Measurements from ENCODE around the gene PMFBP1.
A peak's percentile ranks its signal among the peaks of the same experiment; 100 is the strongest.

PMFBP1 gene

DNA sequence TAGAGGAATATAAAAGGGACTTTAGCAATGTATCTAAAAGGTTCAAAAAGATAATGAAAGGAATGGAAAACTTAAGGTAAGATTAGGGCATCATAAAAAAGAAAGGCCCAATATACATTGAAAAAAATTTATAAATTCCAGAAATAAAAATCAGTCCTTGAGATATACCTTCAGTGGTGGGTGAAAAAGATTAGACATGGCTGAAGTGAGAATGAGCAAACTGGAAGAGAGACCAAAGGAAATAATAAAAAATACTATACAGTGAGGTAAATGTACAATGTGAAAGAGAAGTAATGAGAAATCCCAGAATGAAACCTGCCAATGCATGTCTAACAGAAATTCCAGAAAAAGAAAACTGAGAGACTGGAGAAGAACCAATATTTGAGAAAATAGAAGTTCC is 42.9 kb upstream of the PMFBP1 start:
- DNase-seq (ENCODE audit: extremely low spot score), result no peak
- ChIA-PET POLR2A (no interaction called here), CTCF (no interaction called here)
- TF ChIP-seq, protein P1, sequence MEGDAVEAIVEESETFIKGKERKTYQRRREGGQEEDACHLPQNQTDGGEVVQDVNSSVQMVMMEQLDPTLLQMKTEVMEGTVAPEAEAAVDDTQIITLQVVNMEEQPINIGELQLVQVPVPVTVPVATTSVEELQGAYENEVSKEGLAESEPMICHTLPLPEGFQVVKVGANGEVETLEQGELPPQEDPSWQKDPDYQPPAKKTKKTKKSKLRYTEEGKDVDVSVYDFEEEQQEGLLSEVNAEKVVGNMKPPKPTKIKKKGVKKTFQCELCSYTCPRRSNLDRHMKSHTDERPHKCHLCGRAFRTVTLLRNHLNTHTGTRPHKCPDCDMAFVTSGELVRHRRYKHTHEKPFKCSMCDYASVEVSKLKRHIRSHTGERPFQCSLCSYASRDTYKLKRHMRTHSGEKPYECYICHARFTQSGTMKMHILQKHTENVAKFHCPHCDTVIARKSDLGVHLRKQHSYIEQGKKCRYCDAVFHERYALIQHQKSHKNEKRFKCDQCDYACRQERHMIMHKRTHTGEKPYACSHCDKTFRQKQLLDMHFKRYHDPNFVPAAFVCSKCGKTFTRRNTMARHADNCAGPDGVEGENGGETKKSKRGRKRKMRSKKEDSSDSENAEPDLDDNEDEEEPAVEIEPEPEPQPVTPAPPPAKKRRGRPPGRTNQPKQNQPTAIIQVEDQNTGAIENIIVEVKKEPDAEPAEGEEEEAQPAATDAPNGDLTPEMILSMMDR (IDR thresholded peaks at IDR 0.05; ENCODE audit: control extremely low read depth, extremely low read depth, low read depth, missing control alignments), result no peak

DNA sequence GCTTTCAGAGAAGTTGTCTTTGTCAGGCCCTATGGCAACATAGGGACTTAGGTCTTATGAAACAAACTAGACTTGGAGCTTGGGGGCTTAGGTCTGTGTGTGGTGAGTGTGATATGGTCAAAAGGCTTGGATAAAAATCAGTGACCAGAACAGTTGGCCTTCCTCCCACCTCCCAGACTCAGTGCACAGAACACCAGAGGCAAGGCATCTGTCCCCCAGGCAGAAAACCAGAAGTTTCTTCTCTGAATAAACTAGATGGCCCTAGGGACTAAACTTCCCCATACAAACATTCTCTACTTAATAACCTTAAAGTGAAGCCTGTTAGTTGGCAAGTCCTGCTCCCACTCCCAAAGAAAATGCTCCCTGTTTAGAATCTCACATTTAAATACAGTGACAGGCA is 39.2 kb upstream of the PMFBP1 start:
- no peak for DNase-seq (ENCODE audit: extremely low spot score)
- TF ChIP-seq, protein P1 (IDR thresholded peaks at IDR 0.05; ENCODE audit: control extremely low read depth, extremely low read depth, low read depth, missing control alignments), result no peak
- CTCF ChIA-PET, result interaction anchor here (1.0 to 1.3 kb wide), 3 partner anchors 8 to 31 kb away, joined by 3 to 6 read pairs (median 3); no protein-coding TSS in a partner anchor
- POLR2A ChIA-PET, result no interaction called here

DNA sequence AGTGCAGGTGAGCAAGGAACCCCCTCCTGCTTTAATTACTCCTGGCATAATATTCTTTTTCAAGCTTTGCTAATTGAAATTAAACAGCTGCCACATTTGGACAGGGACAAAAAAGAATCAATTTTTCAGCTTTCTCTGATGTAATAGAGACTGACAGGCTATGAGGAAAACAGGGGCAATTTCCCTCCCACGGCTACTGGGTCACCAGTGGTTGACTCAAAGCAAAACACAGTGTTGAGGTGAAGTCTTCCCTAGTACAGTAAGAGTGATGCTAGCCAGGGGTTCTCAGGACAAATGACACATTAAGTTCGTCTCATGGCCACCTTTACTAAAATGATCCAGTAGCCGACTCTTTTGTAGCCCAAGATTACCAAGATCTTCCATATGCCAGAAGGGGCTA is 38.6 kb upstream of the PMFBP1 start:
- DNase-seq (ENCODE audit: extremely low spot score), result no peak
- TF ChIP-seq, protein P1 (IDR thresholded peaks at IDR 0.05; ENCODE audit: control extremely low read depth, extremely low read depth, low read depth, missing control alignments), result no peak
- POLR2A ChIA-PET, result no interaction called here
- CTCF ChIA-PET, result interaction anchor here (1.0 kb wide), 2 partner anchors 31 to 60 kb away, joined by 3 read pairs; no protein-coding TSS in a partner anchor

DNA sequence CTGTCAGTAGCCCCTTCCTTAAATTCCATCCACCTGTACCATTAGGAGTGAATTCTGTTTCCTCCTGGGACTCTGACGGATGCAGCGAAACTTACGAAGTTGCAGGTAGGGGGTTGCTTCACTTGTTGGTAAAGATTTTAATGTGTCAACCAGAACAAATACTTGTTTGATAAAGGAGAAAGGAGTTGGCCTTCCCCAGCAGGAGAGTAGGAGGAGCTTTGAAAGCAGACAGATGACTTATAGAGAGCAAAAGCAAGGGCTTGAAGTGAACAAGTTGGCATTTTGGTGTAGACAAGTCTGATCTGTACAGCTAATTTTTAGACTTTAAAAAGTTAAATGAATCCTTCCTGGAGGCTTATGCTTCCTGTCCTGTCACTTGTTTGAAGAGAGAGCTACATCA is 38.1 kb upstream of the PMFBP1 start:
- POLR2A ChIA-PET, result no interaction called here
- TF ChIP-seq, protein P1 (IDR thresholded peaks at IDR 0.05; ENCODE audit: control extremely low read depth, extremely low read depth, low read depth, missing control alignments), result no peak
- no peak for DNase-seq (ENCODE audit: extremely low spot score)
- CTCF ChIA-PET, result interaction anchor here (1.0 kb wide), 1 partner anchor 59 kb away, joined by 3 read pairs; no protein-coding TSS in a partner anchor

DNA sequence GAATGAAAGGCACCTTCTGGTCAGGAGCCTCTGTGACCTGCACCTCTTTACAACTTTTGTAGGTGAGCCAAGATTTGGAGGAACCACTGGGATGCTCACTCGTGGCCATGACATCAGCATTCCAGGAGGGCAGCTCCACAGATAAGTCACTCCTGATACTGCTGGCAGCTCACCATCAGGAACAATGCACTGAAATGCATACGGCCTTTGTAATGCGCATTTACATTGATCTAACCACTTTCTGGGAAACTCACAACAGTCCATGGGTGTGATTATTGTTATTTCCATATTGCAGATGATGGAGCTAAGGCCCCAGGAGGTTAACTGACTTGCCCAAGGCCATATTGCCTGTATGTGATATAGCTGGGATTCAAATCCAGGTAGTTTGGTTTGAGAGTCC is 34.3 kb upstream of the PMFBP1 start:
- TF ChIP-seq, protein P1 (IDR thresholded peaks at IDR 0.05; ENCODE audit: control extremely low read depth, extremely low read depth, low read depth, missing control alignments), result no peak
- ChIA-PET CTCF (interaction anchor here (1.1 kb wide), 2 partner anchors 15 to 627 kb away, joined by 4 to 5 read pairs; no protein-coding TSS in a partner anchor), POLR2A (no interaction called here)
- no peak for DNase-seq (ENCODE audit: extremely low spot score)

DNA sequence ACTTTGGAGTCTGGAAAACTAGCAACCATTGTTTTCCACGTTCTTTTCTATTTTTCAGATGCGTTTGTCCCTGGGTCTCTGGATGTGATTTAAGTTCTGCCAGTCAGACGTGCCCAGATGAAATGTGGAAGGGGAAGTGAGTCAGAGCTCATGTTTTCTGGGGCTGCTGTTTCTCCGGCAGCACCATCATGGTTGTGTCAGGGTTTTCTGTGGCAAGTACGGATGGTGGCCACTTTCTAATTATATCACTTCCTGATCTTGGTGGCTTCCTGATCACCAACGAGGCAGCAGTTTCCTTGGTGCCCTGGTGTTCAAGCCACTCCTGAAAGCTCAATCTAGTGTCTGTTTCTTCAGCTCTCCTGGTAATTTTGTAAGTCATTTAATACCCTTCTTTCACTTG is 31.4 kb upstream of the PMFBP1 start:
- POLR2A ChIA-PET, result no interaction called here
- CTCF ChIA-PET, result interaction anchor here (1.4 kb wide), 1 partner anchor 8 kb away, joined by 6 read pairs; no protein-coding TSS in a partner anchor
- DNase-seq (ENCODE audit: extremely low spot score), result peak; percentile 32
- TF ChIP-seq, protein P1 (IDR thresholded peaks at IDR 0.05; ENCODE audit: control extremely low read depth, extremely low read depth, low read depth, missing control alignments), result no peak

All from GM10248 (cell line).